SK-MEL-5 (cell line): Measurements from ENCODE around the gene MLANA. TPM values are rescaled to one million over a fixed set of nuclear protein-coding genes. Genes with fewer than 3 reads are reported as not detected.

ENCODE experiments used
- DNase-seq: peaks from one replicate; pipeline ENCODE4 v3.0.0-alpha.2; 2016; ENCODE audit warnings: low read depth, low spot score
- in situ Hi-C: cut with HindIII; loops from 2 replicates; pipeline ENCODE4 v1.10.0; 2016; ENCODE audit warnings: low sequenced_read_pairs, high pct_unique_total_duplicates, low pct_unique_long_range_greater_than_20kb
- polyA plus RNA-seq, 2 experiments: library from polyadenylated mRNA; depleted of rRNA; stranded (reverse); fragments of >200 nt; gene quantifications; 2 replicates each; pipeline ENCODE4 v1.2.3, GENCODE V29; 2015
- total RNA-seq: library from RNA; depleted of rRNA; stranded (reverse); fragments of >200 nt; shearing (Covaris generic); gene quantifications from 2 replicates; pipeline ENCODE4 v1.2.3, GENCODE V29; 2014; rRNA removed

MLANA gene
- total RNA-seq: 3,042 and 3,120 TPM in 2 replicates
- 696 and 908 TPM in 2 replicates for polyA plus RNA-seq (2015; cell fraction: cytosol; rRNA removed)
- polyA plus RNA-seq (2015; cell fraction: nucleus; rRNA removed): 312 and 353 TPM in 2 replicates

- DNase-seq: peak; percentile 97
- in situ Hi-C loops: no loop called here
These were observed at the start of gene MLANA for GRCh38 chr9:5890641-5891040. Gene MLANA (plus strand): TSS chr9:5890889. CDS start chr9:5892475, 1,586 bp downstream.

GRCh38 chr9:5841771-5842573 is 48.7 kb upstream of the MLANA start:
- in situ Hi-C loops: no loop called here
- DNase-seq: no peak

GRCh38 chr9:5842929-5843793 is 47.5 kb upstream of the MLANA start:
- in situ Hi-C loops: no loop called here
- no peak for DNase-seq

- in situ Hi-C loops: no loop called here
- DNase-seq: no peak
These were observed 46.8 kb upstream of the MLANA start for GRCh38 chr9:5843794-5844471.

- DNase-seq: no peak
- in situ Hi-C loops: no loop called here
These were observed 45.5 kb upstream of the MLANA start for GRCh38 chr9:5845157-5845531.

GRCh38 chr9:5846096-5846495 is 44.6 kb upstream of the MLANA start:
- no peak for DNase-seq
- in situ Hi-C loops: no loop called here

GRCh38 chr9:5846501-5846921 is 44.2 kb upstream of the MLANA start:
- in situ Hi-C loops: no loop called here
- DNase-seq: no peak

- no peak for DNase-seq
- in situ Hi-C loops: no loop called here
These were observed 42.3 kb upstream of the MLANA start for GRCh38 chr9:5848372-5848882.

GRCh38 chr9:5850724-5851122 is 40.0 kb upstream of the MLANA start:
- no peak for DNase-seq
- in situ Hi-C loops: no loop called here

- in situ Hi-C loops: no loop called here
- no peak for DNase-seq
These were observed 39.2 kb upstream of the MLANA start for GRCh38 chr9:5851445-5851844.

GRCh38 chr9:5852987-5853386 is 37.7 kb upstream of the MLANA start:
- in situ Hi-C loops: no loop called here
- no peak for DNase-seq

GRCh38 chr9:5853617-5854016 is 37.1 kb upstream of the MLANA start:
- in situ Hi-C loops: no loop called here
- no peak for DNase-seq

GRCh38 chr9:5854063-5854790 is 36.5 kb upstream of the MLANA start:
- DNase-seq: no peak
- in situ Hi-C loops: no loop called here

- in situ Hi-C loops: no loop called here
- DNase-seq: no peak
These were observed 32.8 kb upstream of the MLANA start for GRCh38 chr9:5857928-5858327.

- in situ Hi-C loops: no loop called here
- DNase-seq: no peak
These were observed 31.9 kb upstream of the MLANA start for GRCh38 chr9:5858833-5859232.

GRCh38 chr9:5863092-5863746 is 27.5 kb upstream of the MLANA start:
- DNase-seq: no peak
- in situ Hi-C loops: no loop called here

- no peak for DNase-seq
- in situ Hi-C loops: no loop called here
These were observed 26.2 kb upstream of the MLANA start for GRCh38 chr9:5864446-5864845.
